ENCODE measurements around the gene KCNK7.
A peak's percentile ranks its signal among the peaks of the same experiment; 100 is the strongest.

The KCNK7 gene

GRCh38 chr11:65611028-65611757, 15.6 kb upstream of the KCNK7 start:
- DNase-seq (ENCODE audit: low spot score): no peak

- no peak for DNase-seq (ENCODE audit: low spot score)
Observed at GRCh38 chr11:65610404-65610803, 14.8 kb upstream of the KCNK7 start.

GRCh38 chr11:65609665-65610064, 14.1 kb upstream of the KCNK7 start:
- DNase-seq (ENCODE audit: low spot score): no peak

GRCh38 chr11:65609229-65609628, 13.6 kb upstream of the KCNK7 start:
- DNase-seq (ENCODE audit: low spot score): no peak

GRCh38 chr11:65607614-65608426, 12.2 kb upstream of the KCNK7 start:
- no peak for DNase-seq (ENCODE audit: low spot score)

- DNase-seq (ENCODE audit: low spot score): peak; percentile 85
Observed at GRCh38 chr11:65606876-65607613, 11.4 kb upstream of the KCNK7 start.

GRCh38 chr11:65604258-65604657, 8.7 kb upstream of the KCNK7 start:
- no peak for DNase-seq (ENCODE audit: low spot score)

GRCh38 chr11:65599955-65600246, 4.3 kb upstream of the KCNK7 start:
- no peak for DNase-seq (ENCODE audit: low spot score)

- DNase-seq (ENCODE audit: low spot score): no peak
Observed at GRCh38 chr11:65599216-65599954, 3.8 kb upstream of the KCNK7 start.

GRCh38 chr11:65598258-65598699, 2.7 kb upstream of the KCNK7 start:
- no peak for DNase-seq (ENCODE audit: low spot score)

- no peak for DNase-seq (ENCODE audit: low spot score)
Observed at GRCh38 chr11:65596520-65596919, 920 bp upstream of the KCNK7 start.

- DNase-seq (ENCODE audit: low spot score): no peak
Observed at GRCh38 chr11:65595131-65595530, 469 bp downstream of the KCNK7 start.

GRCh38 chr11:65593518-65594414, 1.8 kb downstream of the KCNK7 start:
- DNase-seq (ENCODE audit: low spot score): no peak

GRCh38 chr11:65592858-65593517, 2.6 kb downstream of the KCNK7 start:
- DNase-seq (ENCODE audit: low spot score): no peak

- no peak for DNase-seq (ENCODE audit: low spot score)
Observed at GRCh38 chr11:65591939-65592857, 3.4 kb downstream of the KCNK7 start.

- peak; percentile 39 for DNase-seq (ENCODE audit: low spot score)
Observed at GRCh38 chr11:65590240-65590738, 5.3 kb downstream of the KCNK7 start.

- DNase-seq (ENCODE audit: low spot score): no peak
Observed at GRCh38 chr11:65589444-65590239, 6.0 kb downstream of the KCNK7 start.
